ENCODE results near the gene RNF222.

DNA sequence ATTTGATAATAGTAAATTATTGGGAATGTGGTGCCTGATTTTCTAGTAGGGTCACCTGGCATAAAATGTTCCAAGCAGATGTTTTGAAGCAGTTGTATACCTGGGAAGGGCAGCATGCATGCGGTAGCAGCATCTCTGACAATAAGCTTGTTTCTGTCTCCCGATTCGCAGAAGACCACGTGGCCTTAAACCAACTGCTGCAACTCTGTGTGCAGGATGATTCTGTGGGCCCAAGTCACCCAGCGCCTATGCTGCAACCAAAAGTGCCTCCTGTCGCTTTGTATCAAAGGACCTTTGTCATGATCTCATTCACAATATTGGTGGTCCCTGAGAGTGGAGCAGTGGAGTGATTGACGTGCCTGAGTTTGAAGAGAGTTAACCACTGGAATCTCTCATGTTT is 46.1 kb upstream of the RNF222 start:
- TF ChIP-seq, protein P1, sequence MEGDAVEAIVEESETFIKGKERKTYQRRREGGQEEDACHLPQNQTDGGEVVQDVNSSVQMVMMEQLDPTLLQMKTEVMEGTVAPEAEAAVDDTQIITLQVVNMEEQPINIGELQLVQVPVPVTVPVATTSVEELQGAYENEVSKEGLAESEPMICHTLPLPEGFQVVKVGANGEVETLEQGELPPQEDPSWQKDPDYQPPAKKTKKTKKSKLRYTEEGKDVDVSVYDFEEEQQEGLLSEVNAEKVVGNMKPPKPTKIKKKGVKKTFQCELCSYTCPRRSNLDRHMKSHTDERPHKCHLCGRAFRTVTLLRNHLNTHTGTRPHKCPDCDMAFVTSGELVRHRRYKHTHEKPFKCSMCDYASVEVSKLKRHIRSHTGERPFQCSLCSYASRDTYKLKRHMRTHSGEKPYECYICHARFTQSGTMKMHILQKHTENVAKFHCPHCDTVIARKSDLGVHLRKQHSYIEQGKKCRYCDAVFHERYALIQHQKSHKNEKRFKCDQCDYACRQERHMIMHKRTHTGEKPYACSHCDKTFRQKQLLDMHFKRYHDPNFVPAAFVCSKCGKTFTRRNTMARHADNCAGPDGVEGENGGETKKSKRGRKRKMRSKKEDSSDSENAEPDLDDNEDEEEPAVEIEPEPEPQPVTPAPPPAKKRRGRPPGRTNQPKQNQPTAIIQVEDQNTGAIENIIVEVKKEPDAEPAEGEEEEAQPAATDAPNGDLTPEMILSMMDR (IDR thresholded peaks at IDR 0.05) = no peak
- no peak for TF ChIP-seq EP300 (IDR thresholded peaks at IDR 0.05)
- no peak for TF ChIP-seq POLR2AphosphoS5 (IDR thresholded peaks at IDR 0.05)
